Neural crest cell (in vitro differentiated cells): ENCODE measurements around the gene ZNF214. TPM values are rescaled to one million over a fixed set of nuclear protein-coding genes. Genes with fewer than 3 reads are reported as not detected.

Experiments used
- DNase-seq: peaks from one replicate; pipeline ENCODE4 v3.0.0; 2021; ENCODE audit warnings: low read depth, mixed read lengths, low spot score
- H3K27ac Mint-ChIP-seq: one replicate; pipeline ENCODE4 v1.8.0; 2021; ENCODE audit warnings: mild to moderate bottlenecking, mixed read lengths; ENCODE audit not compliant: unreplicated experiment
- H3K27me3 Mint-ChIP-seq: 2 replicates; pipeline ENCODE4 v1.8.0; 2021; ENCODE audit warnings: low read depth, mild to moderate bottlenecking, mixed read lengths
- H3K36me3 Mint-ChIP-seq: 2 replicates; pipeline ENCODE4 v1.8.0; 2021; ENCODE audit warnings: low read depth, mild to moderate bottlenecking, mixed read lengths
- H3K4me1 Mint-ChIP-seq: 2 replicates; pipeline ENCODE4 v1.8.0; 2021; ENCODE audit warnings: mixed read lengths
- H3K4me3 Mint-ChIP-seq: one replicate; pipeline ENCODE4 v1.8.0; 2021; ENCODE audit warnings: mild to moderate bottlenecking, mixed read lengths
- H3K9me3 Mint-ChIP-seq: 2 replicates; pipeline ENCODE4 v1.8.0; 2021; ENCODE audit warnings: mixed read lengths
- total RNA-seq: library from RNA; stranded (reverse); gene quantifications from 2 replicates; pipeline ENCODE4 v1.2.1, GENCODE V29; 2021
- TF ChIP-seq, protein P1 (sequence below): fragments of 200-600 bp; sonication (generic); conservative IDR thresholded peaks from 2 replicates; pipeline ENCODE4 v1.5.0; 2021; ENCODE audit warnings: antibody characterized with exemption, mild to moderate bottlenecking

Gene ZNF214
- total RNA-seq, 1 donor from 2014 or later: 6.5 TPM

DNA sequence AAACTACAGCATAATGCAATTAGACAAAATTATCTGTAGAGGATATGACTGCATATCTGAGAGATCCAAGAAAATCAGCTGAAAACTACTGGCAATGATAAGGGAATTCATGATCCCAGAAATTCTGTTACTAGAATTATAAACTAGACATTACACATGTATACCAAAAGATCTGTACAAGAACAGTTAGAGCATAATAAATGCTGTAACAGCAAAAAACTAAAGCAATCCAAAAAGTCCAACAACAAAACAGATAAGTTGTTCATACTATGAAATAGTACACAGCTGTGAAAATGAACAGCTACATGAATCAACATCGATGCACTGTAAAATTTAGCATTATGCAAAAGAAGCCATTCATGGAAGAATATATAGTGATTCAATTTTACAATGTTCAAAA, 6.0 kb downstream of the ZNF214 start:
- Mint-ChIP-seq H3K4me1 (peaks cover 29% of the 10 kb centered on the region), H3K27me3 (no peaks in the 10 kb centered on the region), H3K36me3 (peaks cover 10% of the 10 kb centered on the region), H3K9me3 (no peaks in the 10 kb centered on the region), H3K27ac (no peak overlapping the region), H3K4me3 (no peak overlapping the region)
- TF ChIP-seq, protein P1, sequence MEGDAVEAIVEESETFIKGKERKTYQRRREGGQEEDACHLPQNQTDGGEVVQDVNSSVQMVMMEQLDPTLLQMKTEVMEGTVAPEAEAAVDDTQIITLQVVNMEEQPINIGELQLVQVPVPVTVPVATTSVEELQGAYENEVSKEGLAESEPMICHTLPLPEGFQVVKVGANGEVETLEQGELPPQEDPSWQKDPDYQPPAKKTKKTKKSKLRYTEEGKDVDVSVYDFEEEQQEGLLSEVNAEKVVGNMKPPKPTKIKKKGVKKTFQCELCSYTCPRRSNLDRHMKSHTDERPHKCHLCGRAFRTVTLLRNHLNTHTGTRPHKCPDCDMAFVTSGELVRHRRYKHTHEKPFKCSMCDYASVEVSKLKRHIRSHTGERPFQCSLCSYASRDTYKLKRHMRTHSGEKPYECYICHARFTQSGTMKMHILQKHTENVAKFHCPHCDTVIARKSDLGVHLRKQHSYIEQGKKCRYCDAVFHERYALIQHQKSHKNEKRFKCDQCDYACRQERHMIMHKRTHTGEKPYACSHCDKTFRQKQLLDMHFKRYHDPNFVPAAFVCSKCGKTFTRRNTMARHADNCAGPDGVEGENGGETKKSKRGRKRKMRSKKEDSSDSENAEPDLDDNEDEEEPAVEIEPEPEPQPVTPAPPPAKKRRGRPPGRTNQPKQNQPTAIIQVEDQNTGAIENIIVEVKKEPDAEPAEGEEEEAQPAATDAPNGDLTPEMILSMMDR: no peak
- no peak for DNase-seq

DNA sequence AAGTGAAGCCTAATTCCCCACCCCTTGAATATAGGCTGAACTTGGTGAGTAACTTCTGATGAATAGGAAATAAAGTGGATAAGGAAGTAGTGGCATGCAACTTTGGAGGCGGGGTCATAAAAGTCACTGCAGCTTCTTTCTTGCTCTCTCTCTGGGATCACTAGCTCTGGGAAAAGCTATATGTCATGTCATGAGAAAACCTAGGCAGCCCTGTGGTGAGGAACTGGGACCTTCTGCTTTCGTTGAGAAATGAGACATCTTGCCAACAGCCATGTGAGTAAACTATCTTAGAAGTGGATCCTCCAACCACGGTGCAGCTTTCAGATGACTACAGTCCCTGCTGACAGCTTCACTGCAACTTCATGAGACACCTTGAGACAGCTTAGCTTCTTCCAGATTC, 15.7 kb downstream of the ZNF214 start:
- H3K36me3 Mint-ChIP-seq: peaks cover 22% of the 10 kb centered on the region
- TF ChIP-seq, protein P1: no peak
- no peaks in the 10 kb centered on the region for H3K9me3 Mint-ChIP-seq
- no peak overlapping the region for H3K4me3 Mint-ChIP-seq
- no peak overlapping the region for H3K27ac Mint-ChIP-seq
- no peaks in the 10 kb centered on the region for H3K4me1 Mint-ChIP-seq
- no peak for DNase-seq
- H3K27me3 Mint-ChIP-seq: no peaks in the 10 kb centered on the region

DNA sequence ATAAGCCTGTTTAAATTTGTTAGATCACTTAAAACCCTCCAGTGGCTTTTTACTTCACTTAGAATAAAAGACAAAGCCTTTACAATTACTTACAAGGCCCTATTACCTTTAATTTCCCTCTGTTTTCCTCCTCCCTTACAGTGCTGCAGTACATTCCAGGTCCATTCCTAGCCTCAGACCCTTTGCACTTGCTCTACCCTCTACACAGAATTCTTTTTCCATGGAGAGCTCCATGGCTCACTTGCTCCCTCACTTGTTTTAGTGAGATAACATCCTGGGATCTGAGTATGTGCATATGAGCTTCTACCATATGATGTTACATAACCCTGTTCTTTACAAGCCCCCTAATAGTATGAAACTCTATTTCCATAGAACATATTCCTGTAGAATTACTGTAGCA, 24.4 kb downstream of the ZNF214 start:
- Mint-ChIP-seq H3K4me1 (no peaks in the 10 kb centered on the region), H3K27ac (no peak overlapping the region), H3K27me3 (no peaks in the 10 kb centered on the region)

DNA sequence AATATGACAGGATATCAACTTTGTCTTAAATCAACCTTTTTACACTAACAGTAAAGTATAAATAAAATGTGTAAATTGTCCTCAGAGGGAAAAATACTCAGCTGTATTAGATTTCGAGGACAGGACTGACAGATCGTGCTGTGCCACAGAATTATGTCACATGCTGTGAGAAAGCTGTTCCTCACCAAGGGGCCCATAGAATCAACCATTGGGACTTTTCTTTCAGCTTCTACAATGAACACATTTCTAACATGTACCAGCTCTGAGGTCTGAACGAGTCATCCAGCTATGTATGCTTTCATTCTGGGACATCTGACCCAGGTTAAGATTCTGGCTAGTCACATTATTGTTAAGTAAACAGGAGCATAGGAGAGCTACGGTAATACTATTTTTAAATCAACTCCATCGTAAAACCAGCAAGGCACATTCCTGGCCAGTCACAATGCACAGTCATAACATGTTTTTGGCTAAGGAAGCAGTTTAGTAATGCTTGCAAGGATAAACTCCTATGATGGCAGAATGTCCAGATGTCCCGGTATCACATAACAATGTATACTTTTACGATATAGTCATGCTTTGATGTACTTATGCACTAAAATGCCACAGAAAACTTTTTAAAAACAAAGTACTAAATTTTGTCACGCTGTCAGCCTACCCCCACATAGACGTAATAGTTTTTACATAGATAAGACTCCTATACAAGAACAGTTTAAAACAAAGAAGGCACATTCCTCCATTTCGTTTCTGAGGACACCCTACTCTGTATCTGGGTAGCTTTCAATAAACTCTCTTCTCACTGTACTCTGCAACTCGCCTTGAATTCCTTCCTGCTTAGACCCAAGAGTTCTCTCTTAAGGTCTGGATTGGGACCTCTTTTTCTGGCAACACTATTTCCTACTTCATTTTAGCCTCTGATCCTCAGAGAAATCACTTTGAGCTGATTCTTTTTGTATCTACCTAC, 27.4 kb downstream of the ZNF214 start:
- Mint-ChIP-seq H3K27ac (no peak overlapping the region), H3K4me1 (no peaks in the 10 kb centered on the region), H3K9me3 (no peaks in the 10 kb centered on the region), H3K36me3 (no peaks in the 10 kb centered on the region), H3K4me3 (no peak overlapping the region), H3K27me3 (no peaks in the 10 kb centered on the region)
- TF ChIP-seq, protein P1: no peak
- no peak for DNase-seq

More for the DNA sequence above, 24.4 kb downstream of the ZNF214 start:
- H3K9me3 Mint-ChIP-seq: no peaks in the 10 kb centered on the region
- H3K4me3 Mint-ChIP-seq: no peak overlapping the region
- DNase-seq: no peak
- peaks cover 8% of the 10 kb centered on the region for H3K36me3 Mint-ChIP-seq
- TF ChIP-seq, protein P1: no peak

DNA sequence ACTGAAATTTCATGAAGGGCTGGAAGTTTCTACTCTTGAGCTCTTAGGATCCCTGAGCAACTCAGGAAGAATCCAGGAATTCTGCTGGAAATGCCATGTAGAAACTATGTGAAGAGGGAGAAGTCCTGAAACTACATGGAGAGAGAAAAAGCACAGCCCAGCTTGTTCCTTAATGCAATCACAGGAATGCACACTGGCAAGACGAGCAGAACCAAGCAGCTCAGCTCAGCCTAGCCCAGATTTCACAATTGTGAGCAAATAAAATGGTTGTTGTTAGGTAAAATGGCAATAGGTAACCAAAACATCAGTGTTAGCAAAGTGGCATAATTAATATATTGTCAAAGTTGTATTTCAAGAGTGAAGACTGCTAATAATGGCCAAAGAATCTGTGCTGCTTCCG, 28.1 kb downstream of the ZNF214 start:
- Mint-ChIP-seq H3K4me3 (no peak overlapping the region), H3K4me1 (no peaks in the 10 kb centered on the region), H3K27ac (no peak overlapping the region), H3K36me3 (no peaks in the 10 kb centered on the region), H3K27me3 (no peaks in the 10 kb centered on the region), H3K9me3 (no peaks in the 10 kb centered on the region)
- TF ChIP-seq, protein P1: no peak
- no peak for DNase-seq
